Endodermal cell (in vitro differentiated cells): ENCODE measurements around the gene TSPO2. TPM values are rescaled to one million over a fixed set of nuclear protein-coding genes. Genes with fewer than 3 reads are reported as not detected.

Experiments used
- DNase-seq: peaks from one replicate; pipeline ENCODE4 v3.0.0-alpha.2; 2017
- H3K27ac ChIP-seq: 2 replicates; pipeline ENCODE4 v1.5.1; 2013; ENCODE audit warnings: mild to moderate bottlenecking, low read depth, low read length, moderate library complexity
- H3K27me3 ChIP-seq: 2 replicates; pipeline ENCODE4 v1.6.1; 2013; ENCODE audit warnings: mild to moderate bottlenecking, low read length, moderate library complexity; ENCODE audit not compliant: insufficient read depth, control insufficient read depth, poor library complexity, severe bottlenecking
- H3K36me3 ChIP-seq: 2 replicates; pipeline ENCODE4 v1.7.0; 2013; ENCODE audit warnings: mild to moderate bottlenecking, low read length, moderate library complexity; ENCODE audit not compliant: control insufficient read depth, insufficient read depth
- H3K4me1 ChIP-seq: one replicate; pipeline ENCODE4 v1.7.0; 2013; ENCODE audit warnings: low read length; ENCODE audit not compliant: control insufficient read depth, insufficient read depth
- H3K4me3 ChIP-seq: 2 replicates; pipeline ENCODE4 v1.5.1; 2013; ENCODE audit warnings: mild to moderate bottlenecking, low read length, moderate library complexity
- H3K9ac ChIP-seq: 2 replicates; pipeline ENCODE4 v1.6.1; 2013; ENCODE audit warnings: mild to moderate bottlenecking, low read length, moderate library complexity; ENCODE audit not compliant: poor library complexity, severe bottlenecking; ENCODE audit errors: extremely low read depth
- H3K9me3 ChIP-seq: 2 replicates; pipeline ENCODE4 v1.6.1; 2013; ENCODE audit warnings: mild to moderate bottlenecking, low read length, moderate library complexity; ENCODE audit not compliant: control insufficient read depth
- H3K27ac Mint-ChIP-seq: 2 replicates; pipeline ENCODE4 v1.8.0; 2020; ENCODE audit warnings: mixed read lengths
- H3K27me3 Mint-ChIP-seq: 2 replicates; pipeline ENCODE4 v1.8.0; 2021; ENCODE audit warnings: mild to moderate bottlenecking, mixed read lengths; ENCODE audit not compliant: insufficient read depth
- H3K36me3 Mint-ChIP-seq: 2 replicates; pipeline ENCODE4 v1.8.0; 2020; ENCODE audit warnings: low read depth, mixed read lengths
- H3K4me1 Mint-ChIP-seq: 2 replicates; pipeline ENCODE4 v1.8.0; 2020; ENCODE audit warnings: mixed read lengths
- H3K4me3 Mint-ChIP-seq: 2 replicates; pipeline ENCODE4 v1.8.0; 2020; ENCODE audit warnings: mild to moderate bottlenecking, moderate library complexity, mixed read lengths
- H3K9me3 Mint-ChIP-seq: 2 replicates; pipeline ENCODE4 v1.8.0; 2020; ENCODE audit warnings: mild to moderate bottlenecking, mixed read lengths
- CTCF ChIP-seq: fragments of 200-600 bp; sonication (generic); conservative IDR thresholded peaks from 2 replicates; pipeline ENCODE4 v1.5.0; 2021; ENCODE audit warnings: antibody characterized with exemption, mild to moderate bottlenecking
- WGBS, 2 experiments: methylation state at CpG; one replicate each; pipeline versions ENCODE4 v1.1.5 to v1.1.7; 2013; ENCODE audit warnings: missing lambda C conversion rate in 2 of 2, mixed read lengths in 1 of 2; ENCODE audit not compliant: insufficient coverage in 1 of 2, insufficient read length in 1 of 2; 5-methylcytosine and 5-hydroxymethylcytosine counted together
- total RNA-seq, 2 donors: library from RNA; stranded (reverse); fragmentation: NEBNext Ultra II Directional in 1 of 2; extraction: Animal tissue kit (Norgen Biotek cat#: 25700) in 1 of 2; gene quantifications; 2 replicates in 1 of 2; 3 replicates in 1 of 2; pipeline ENCODE4 v1.2.1, GENCODE V29; 2021

Gene TSPO2
- total RNA-seq, 2 donors from 2014 or later: not detected

DNA sequence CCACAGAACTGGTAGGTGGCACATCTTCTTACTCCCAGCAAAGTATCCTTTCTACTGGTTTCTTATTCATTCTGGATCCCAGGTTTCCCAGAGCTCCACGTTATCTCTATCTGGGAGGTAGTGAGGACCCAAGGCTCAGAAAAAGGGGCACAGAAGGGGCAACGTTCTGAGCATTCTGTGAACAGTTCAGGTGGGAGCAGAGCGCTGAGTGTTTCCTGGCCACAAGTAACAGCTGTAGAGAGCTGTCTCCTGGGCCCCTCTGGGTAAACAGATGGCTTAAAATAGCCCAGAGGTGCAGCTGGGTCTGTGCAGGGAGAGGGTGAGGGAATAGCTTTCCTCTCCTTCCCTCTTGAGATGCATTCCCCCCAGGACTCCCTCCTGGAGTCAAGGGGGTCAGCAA lies 12.9 kb downstream of the TSPO2 start:
- no peaks in the 10 kb centered on the region for H3K27me3 Mint-ChIP-seq
- H3K36me3 ChIP-seq: no peaks in the 10 kb centered on the region
- DNase-seq: no peak
- peaks cover 21% of the 10 kb centered on the region for H3K4me1 ChIP-seq
- no peak overlapping the region for H3K27ac ChIP-seq
- peaks cover 61% of the 10 kb centered on the region for H3K4me1 Mint-ChIP-seq
- no peaks in the 10 kb centered on the region for H3K9me3 ChIP-seq
- no peak for TF ChIP-seq CTCF
- H3K9ac ChIP-seq: no peak overlapping the region
- no peak overlapping the region for H3K27ac Mint-ChIP-seq
- H3K9me3 Mint-ChIP-seq: no peaks in the 10 kb centered on the region
- H3K4me3 ChIP-seq: no peak overlapping the region
- H3K36me3 Mint-ChIP-seq: peaks cover 9% of the 10 kb centered on the region
- H3K4me3 Mint-ChIP-seq: no peak overlapping the region
- H3K27me3 ChIP-seq: no peaks in the 10 kb centered on the region
- 86% methylated on average over 3 of the region's 3 CpGs for WGBS, 2 experiments

- no peaks in the 10 kb centered on the region for H3K9me3 Mint-ChIP-seq
- no peak overlapping the region for H3K27ac Mint-ChIP-seq
- Histone ChIP-seq H3K9ac (no peak overlapping the region), H3K36me3 (no peaks in the 10 kb centered on the region), H3K9me3 (no peaks in the 10 kb centered on the region), H3K27me3 (no peaks in the 10 kb centered on the region), H3K27ac (no peak overlapping the region), H3K4me1 (peaks cover 17% of the 10 kb centered on the region), H3K4me3 (no peak overlapping the region)
- WGBS, 2 experiments: 90 to 100% methylated on average over 3 to 6 of the region's 6 CpGs
- H3K36me3 Mint-ChIP-seq: peaks cover 13% of the 10 kb centered on the region
- no peak for DNase-seq
- H3K4me3 Mint-ChIP-seq: no peak overlapping the region
- TF ChIP-seq CTCF: no peak
- no peaks in the 10 kb centered on the region for H3K27me3 Mint-ChIP-seq
- peaks cover 57% of the 10 kb centered on the region for H3K4me1 Mint-ChIP-seq
Measured at GRCh38 chr6:41056768-41057490, 14.7 kb downstream of the TSPO2 start.

DNA sequence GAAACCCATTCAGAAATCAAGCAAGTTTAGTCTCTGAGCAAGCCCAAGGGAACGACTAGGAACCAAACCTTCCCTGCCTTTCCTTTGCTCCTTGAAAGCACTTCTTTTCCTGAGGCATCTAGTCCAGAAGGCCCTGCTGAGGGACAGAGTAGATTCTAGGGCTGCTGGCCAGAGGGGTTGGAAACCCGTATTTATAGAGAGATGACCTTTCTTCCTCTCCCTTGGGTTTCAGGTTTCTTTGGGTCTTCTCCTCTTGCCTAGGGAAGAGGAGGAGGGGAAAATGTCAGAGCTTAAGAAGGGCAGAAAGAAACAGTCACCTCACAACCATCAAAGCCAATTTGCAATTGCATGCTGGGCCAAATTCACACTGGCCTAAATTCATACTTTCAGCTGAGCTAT lies 16.5 kb downstream of the TSPO2 start:
- H3K4me3 ChIP-seq: no peak overlapping the region
- no peak overlapping the region for H3K27ac Mint-ChIP-seq
- no peak overlapping the region for H3K4me3 Mint-ChIP-seq
- no peaks in the 10 kb centered on the region for H3K9me3 Mint-ChIP-seq
- H3K27ac ChIP-seq: no peak overlapping the region
- TF ChIP-seq CTCF: no peak
- no peaks in the 10 kb centered on the region for H3K36me3 ChIP-seq
- 90% methylated on average over 2 of the region's 2 CpGs; no CpG with 5 or more reads in 1 of the 2 experiments for WGBS, 2 experiments
- H3K27me3 ChIP-seq: no peaks in the 10 kb centered on the region
- peaks cover 17% of the 10 kb centered on the region for H3K4me1 ChIP-seq
- H3K36me3 Mint-ChIP-seq: peaks cover 14% of the 10 kb centered on the region
- DNase-seq: no peak
- H3K27me3 Mint-ChIP-seq: no peaks in the 10 kb centered on the region
- H3K9ac ChIP-seq: no peak overlapping the region
- H3K4me1 Mint-ChIP-seq: peaks cover 57% of the 10 kb centered on the region
- no peaks in the 10 kb centered on the region for H3K9me3 ChIP-seq
